ENCODE results near the gene RHBG. TPM values are rescaled to one million over a fixed set of nuclear protein-coding genes. Genes with fewer than 3 reads are reported as not detected.
"Not testable (repeated sequence)": the region's sequence is repeated elsewhere in the genome, so short reads cannot be mapped to it uniquely, and the experiment has no call there.

Gene RHBG
- total RNA-seq, 3 donors from 2014 or later (not counting 1 experiment from before 2014, with no cell fraction given): not detected

GRCh38 chr1:156338180-156338976, 30.6 kb upstream of the RHBG start, which contains the start of the genes CCT3 and TSACC:
CCT3 (minus strand) TSS chr1:156338292; CDS start chr1:156338184, 108 bp downstream.
TSACC (plus strand) TSS chr1:156338526; CDS start chr1:156339758, 1,232 bp downstream.
- Histone ChIP-seq H3K36me3 (ENCODE audit: control insufficient read depth, insufficient read depth, low read length) (peaks cover 23% of the 10 kb centered on the region), H3K4me3 (ENCODE audit: low read length) (peak within 1 kb of the TSS; percentile 84), H3K4me1 (ENCODE audit: control insufficient read depth, insufficient read depth, low read length) (peaks cover 18% of the 10 kb centered on the region), H3K27ac (ENCODE audit: low read length) (peak within 1 kb of the TSS; percentile 88), H3K27me3 (ENCODE audit: control insufficient read depth, insufficient read depth, low read length) (no peaks in the 10 kb centered on the region), H3K9me3 (ENCODE audit: control insufficient read depth, insufficient read depth, low read length) (no peaks in the 10 kb centered on the region)
- WGBS (ENCODE audit: insufficient coverage): under 1% methylated on average over 47 of the region's 47 CpGs
- Mint-ChIP-seq H3K36me3 (peaks cover 6% of the 10 kb centered on the region), H3K4me1 (peaks cover 38 to 41% of the 10 kb centered on the region in 2 donors), H3K9me3 (no peaks in the 10 kb centered on the region), H3K4me3 (peak within 1 kb of the TSS; percentile 95), H3K27ac (peak within 1 kb of the TSS; percentile 95), H3K27me3 (ENCODE audit: low read depth in 2 of 2) (no peaks in the 10 kb centered on the region)
- TF ChIP-seq CTCF (IDR thresholded peaks at IDR 0.05): no peak
- intact Hi-C loops (cut with micrococcal nuclease): loop anchor here (5.0 kb wide), 1 partner anchor 164 kb away; the partner anchor contains the start of gene MEF2D
- ATAC-seq (peak; percentile 93 to 98 (median 94)), DNase-seq (peak; percentile 99 to 100)

GRCh38 chr1:156342166-156342955, 26.6 kb upstream of the RHBG start:
- no peaks in the 10 kb centered on the region for H3K36me3 ChIP-seq (ENCODE audit: control insufficient read depth, insufficient read depth, low read length)
- no peaks in the 10 kb centered on the region for H3K36me3 Mint-ChIP-seq
- peaks cover 11% of the 10 kb centered on the region for H3K4me1 ChIP-seq (ENCODE audit: control insufficient read depth, insufficient read depth, low read length)
- WGBS (ENCODE audit: insufficient coverage): no CpG with 5 or more reads among the region's 1 CpG
- TF ChIP-seq CTCF (IDR thresholded peaks at IDR 0.05): no peak
- H3K9me3 Mint-ChIP-seq: no peaks in the 10 kb centered on the region
- peaks cover 10 to 24% of the 10 kb centered on the region in 2 donors for H3K27me3 Mint-ChIP-seq (ENCODE audit: low read depth in 2 of 2)
- H3K27ac ChIP-seq (ENCODE audit: low read length): no peak overlapping the region
- no peak overlapping the region for H3K4me3 ChIP-seq (ENCODE audit: low read length)
- ATAC-seq (no peak), DNase-seq (no peak)
- intact Hi-C loops (cut with micrococcal nuclease): no loop called here
- H3K4me1 Mint-ChIP-seq: peaks cover 13 to 17% of the 10 kb centered on the region in 2 donors
- no peak overlapping the region for H3K27ac Mint-ChIP-seq
- H3K27me3 ChIP-seq (ENCODE audit: control insufficient read depth, insufficient read depth, low read length): peaks cover 4% of the 10 kb centered on the region
- H3K4me3 Mint-ChIP-seq: no peak overlapping the region
- no peaks in the 10 kb centered on the region for H3K9me3 ChIP-seq (ENCODE audit: control insufficient read depth, insufficient read depth, low read length)

- no peak overlapping the region for H3K27ac ChIP-seq (ENCODE audit: low read length)
- H3K4me3 Mint-ChIP-seq: no peak overlapping the region
- H3K27me3 Mint-ChIP-seq (ENCODE audit: low read depth in 2 of 2): peaks cover 12 to 26% of the 10 kb centered on the region in 2 donors
- ATAC-seq: no peak
- intact Hi-C loops (cut with micrococcal nuclease): no loop called here
- H3K4me1 ChIP-seq (ENCODE audit: control insufficient read depth, insufficient read depth, low read length): no peaks in the 10 kb centered on the region
- no peaks in the 10 kb centered on the region for H3K36me3 ChIP-seq (ENCODE audit: control insufficient read depth, insufficient read depth, low read length)
- H3K9me3 Mint-ChIP-seq: no peaks in the 10 kb centered on the region
- no peak overlapping the region for H3K4me3 ChIP-seq (ENCODE audit: low read length)
- no peak for TF ChIP-seq CTCF (IDR thresholded peaks at IDR 0.05)
- 80% methylated on average over 3 of the region's 3 CpGs for WGBS (ENCODE audit: insufficient coverage)
- DNase-seq: no peak
- H3K27me3 ChIP-seq (ENCODE audit: control insufficient read depth, insufficient read depth, low read length): peaks cover 4% of the 10 kb centered on the region
- H3K36me3 Mint-ChIP-seq: no peaks in the 10 kb centered on the region
- H3K9me3 ChIP-seq (ENCODE audit: control insufficient read depth, insufficient read depth, low read length): no peaks in the 10 kb centered on the region
- H3K27ac Mint-ChIP-seq: no peak overlapping the region
- H3K4me1 Mint-ChIP-seq: peaks cover 0 to under 1% of the 10 kb centered on the region in 2 donors
These were observed 24.6 kb upstream of the RHBG start for GRCh38 chr1:156344409-156344808.

GRCh38 chr1:156346035-156346434, 23.0 kb upstream of the RHBG start:
- peaks cover 18 to 26% of the 10 kb centered on the region in 2 donors for H3K27me3 Mint-ChIP-seq (ENCODE audit: low read depth in 2 of 2)
- H3K27me3 ChIP-seq (ENCODE audit: control insufficient read depth, insufficient read depth, low read length); intact Hi-C loops (cut with micrococcal nuclease); H3K4me3 Mint-ChIP-seq; H3K4me1 ChIP-seq (ENCODE audit: control insufficient read depth, insufficient read depth, low read length); H3K27ac Mint-ChIP-seq; H3K36me3 ChIP-seq (ENCODE audit: control insufficient read depth, insufficient read depth, low read length); H3K4me3 ChIP-seq (ENCODE audit: low read length); H3K9me3 ChIP-seq (ENCODE audit: control insufficient read depth, insufficient read depth, low read length); H3K4me1 Mint-ChIP-seq; ATAC-seq; H3K9me3 Mint-ChIP-seq; H3K27ac ChIP-seq (ENCODE audit: low read length); H3K36me3 Mint-ChIP-seq; DNase-seq: not testable (repeated sequence)
- WGBS (ENCODE audit: insufficient coverage): 94% methylated on average over 2 of the region's 2 CpGs
